RWPE2 (cell line): ENCODE data around the gene HELZ.

Source experiments
- ATAC-seq: fragments of 200-7000 bp; cut with Tn5 transposase; 3 replicates; pipeline ENCODE4 v1.9.1; 2021; ENCODE audit warnings: low read depth
- DNase-seq: peaks from one replicate; pipeline ENCODE4 v3.0.0-alpha.2; 2020; ENCODE audit warnings: low spot score
- H3K27ac ChIP-seq: fragments of 450-650 bp; 2 replicates; pipeline ENCODE4 v1.5.1; 2017; ENCODE audit warnings: mild to moderate bottlenecking; ENCODE audit not compliant: poor library complexity, severe bottlenecking
- H3K27me3 ChIP-seq: fragments of 250-450 bp; sonication (Bioruptor Pico); 2 replicates; pipeline ENCODE4 v1.5.1; 2021; ENCODE audit warnings: mild to moderate bottlenecking, moderate library complexity; ENCODE audit not compliant: insufficient read depth, poor library complexity, severe bottlenecking
- H3K36me3 ChIP-seq: fragments of 250-450 bp; sonication (Bioruptor Pico); 2 replicates; pipeline ENCODE4 v1.5.1; 2020; ENCODE audit warnings: low read depth, mild to moderate bottlenecking, moderate library complexity
- H3K4me1 ChIP-seq: fragments of 250-450 bp; sonication (Bioruptor Pico); 2 replicates; pipeline ENCODE4 v1.5.1; 2021; ENCODE audit warnings: mild to moderate bottlenecking, moderate library complexity; ENCODE audit not compliant: insufficient read depth, poor library complexity, severe bottlenecking
- H3K4me3 ChIP-seq: fragments of 250-450 bp; sonication (Bioruptor Pico); 2 replicates; pipeline ENCODE4 v1.5.1; 2021; ENCODE audit warnings: mild to moderate bottlenecking, moderate library complexity; ENCODE audit not compliant: severe bottlenecking
- H3K9me3 ChIP-seq: fragments of 250-450 bp; sonication (Bioruptor Pico); 2 replicates; pipeline ENCODE4 v1.5.1; 2021; ENCODE audit warnings: mild to moderate bottlenecking, moderate library complexity; ENCODE audit not compliant: severe bottlenecking
- CTCF ChIP-seq: fragments of 450-650 bp; IDR thresholded peaks from one replicate; pipeline ENCODE4 v1.5.1; 2017; ENCODE audit warnings: mild to moderate bottlenecking, moderate library complexity; ENCODE audit not compliant: poor library complexity, severe bottlenecking

Gene HELZ

GRCh38 chr17:67072885-67073284 is 172.1 kb downstream of the HELZ start:
- no peak for TF ChIP-seq CTCF
- DNase-seq (no peak), ATAC-seq (no peak)
- H3K4me3 ChIP-seq, result no peak overlapping the region
- H3K27me3 ChIP-seq, result no peaks in the 10 kb centered on the region
- no peaks in the 10 kb centered on the region for H3K9me3 ChIP-seq
- H3K36me3 ChIP-seq, result peaks cover 27% of the 10 kb centered on the region
- no peak overlapping the region for H3K27ac ChIP-seq
- no peaks in the 10 kb centered on the region for H3K4me1 ChIP-seq

GRCh38 chr17:67071595-67071994 is 173.4 kb downstream of the HELZ start:
- DNase-seq (no peak), ATAC-seq (no peak)
- H3K4me1 ChIP-seq, result no peaks in the 10 kb centered on the region
- no peaks in the 10 kb centered on the region for H3K9me3 ChIP-seq
- peaks cover 17% of the 10 kb centered on the region for H3K36me3 ChIP-seq
- no peak overlapping the region for H3K27ac ChIP-seq
- H3K27me3 ChIP-seq, result no peaks in the 10 kb centered on the region
- H3K4me3 ChIP-seq, result no peak overlapping the region
- no peak for TF ChIP-seq CTCF

- no peak for DNase-seq
- Histone ChIP-seq H3K27me3 (no peaks in the 10 kb centered on the region), H3K27ac (no peak overlapping the region), H3K36me3 (peaks cover 7% of the 10 kb centered on the region; the same call in 1 of the 2 replicates), H3K9me3 (no peaks in the 10 kb centered on the region), H3K4me1 (no peaks in the 10 kb centered on the region), H3K4me3 (no peak overlapping the region)
- no peak for TF ChIP-seq CTCF
- ATAC-seq, result no peak
Observed at GRCh38 chr17:67069603-67070136, 175.3 kb downstream of the HELZ start.

- DNase-seq (no peak), ATAC-seq (no peak)
- Histone ChIP-seq H3K4me3 (no peak overlapping the region), H3K9me3 (no peaks in the 10 kb centered on the region), H3K27me3 (no peaks in the 10 kb centered on the region), H3K36me3 (peaks cover 7% of the 10 kb centered on the region; the same call in 1 of the 2 replicates), H3K4me1 (no peaks in the 10 kb centered on the region), H3K27ac (no peak overlapping the region)
- no peak for TF ChIP-seq CTCF
Observed at GRCh38 chr17:67068999-67069398, 176.0 kb downstream of the HELZ start.
